GM06990 (cell line): ENCODE data around the gene MSANTD1.

Experiments
- DNase-seq: peaks from one replicate; pipeline ENCODE4 v3.0.0-alpha.2; 2011; ENCODE audit not compliant: insufficient read length; ENCODE audit errors: extremely low read depth
- H3K27me3 ChIP-seq: replicated peaks from 2 replicates; pipeline ENCODE4 v1.6.0; 2011; ENCODE audit warnings: low read length; ENCODE audit not compliant: control insufficient read depth, insufficient read depth
- H3K36me3 ChIP-seq: 2 replicates; pipeline ENCODE4 v1.5.1; 2011; ENCODE audit warnings: low read length; ENCODE audit not compliant: control insufficient read depth, insufficient read depth
- H3K4me3 ChIP-seq: replicated peaks from 2 replicates; pipeline ENCODE4 v1.5.1; 2011; ENCODE audit warnings: low read depth, mild to moderate bottlenecking, control low read depth, low read length
- CTCF ChIP-seq: IDR thresholded peaks from 2 replicates; pipeline ENCODE4 v1.5.1; 2011; ENCODE audit warnings: low read length, control low read depth, mild to moderate bottlenecking, inconsistent platforms; ENCODE audit not compliant: insufficient read depth, poor library complexity, severe bottlenecking

MSANTD1 gene

GRCh38 chr4:3218824-3219760, 29.9 kb upstream of the MSANTD1 start:
- no peak for DNase-seq
- peaks cover 54% of the 10 kb centered on the region for H3K36me3 ChIP-seq

GRCh38 chr4:3219761-3220475, 29.0 kb upstream of the MSANTD1 start:
- Histone ChIP-seq H3K27me3 (no peaks in the 10 kb centered on the region), H3K36me3 (peaks cover 57% of the 10 kb centered on the region)

More at GRCh38 chr4:3218824-3219760, 29.9 kb upstream of the MSANTD1 start:
- TF ChIP-seq CTCF = no peak
- Histone ChIP-seq H3K27me3 (no peaks in the 10 kb centered on the region), H3K4me3 (no peak overlapping the region)

GRCh38 chr4:3220476-3221183, 28.3 kb upstream of the MSANTD1 start:
- no peak for TF ChIP-seq CTCF
- Histone ChIP-seq H3K36me3 (peaks cover 54% of the 10 kb centered on the region), H3K4me3 (no peak overlapping the region), H3K27me3 (no peaks in the 10 kb centered on the region)
- DNase-seq = no peak

More at GRCh38 chr4:3219761-3220475, 29.0 kb upstream of the MSANTD1 start:
- TF ChIP-seq CTCF = no peak
- H3K4me3 ChIP-seq = no peak overlapping the region
- DNase-seq = no peak

GRCh38 chr4:3221184-3221494, 27.8 kb upstream of the MSANTD1 start:
- TF ChIP-seq CTCF = no peak
- Histone ChIP-seq H3K36me3 (peaks cover 52% of the 10 kb centered on the region), H3K4me3 (no peak overlapping the region), H3K27me3 (no peaks in the 10 kb centered on the region)
- no peak for DNase-seq

GRCh38 chr4:3221996-3222395, 27.0 kb upstream of the MSANTD1 start:
- Histone ChIP-seq H3K36me3 (peaks cover 56% of the 10 kb centered on the region), H3K4me3 (no peak overlapping the region), H3K27me3 (no peaks in the 10 kb centered on the region)
- DNase-seq = no peak
- no peak for TF ChIP-seq CTCF
